Breast epithelium (tissue), 3 donors: Measurements from ENCODE around the gene ADARB1.

Experiments
- CTCF ChIP-seq, 3 donors: fragments of 450-650 bp; IDR thresholded peaks; one replicate each; pipeline ENCODE4 v1.5.1; 2016 to 2017; ENCODE audit warnings: antibody characterized with exemption in 3 of 3, mild to moderate bottlenecking in 3 of 3, moderate library complexity in 3 of 3
- POLR2A ChIP-seq: fragments of 450-650 bp; IDR thresholded peaks from one replicate; pipeline ENCODE4 v1.6.1; 2016; ENCODE audit warnings: antibody characterized with exemption, mild to moderate bottlenecking, moderate library complexity

- TF ChIP-seq CTCF (IDR thresholded peaks at IDR 0.05) (no peak), POLR2A (no peak)
Observed at GRCh38 chr21:45032977-45033710, 41.2 kb upstream of the ADARB1 start.
